ENCODE results near the gene SP4. TPM values are rescaled to one million over a fixed set of nuclear protein-coding genes. Genes with fewer than 3 reads are reported as not detected.

Gene SP4
- total RNA-seq, 1 donor from 2014 or later: 9.3 TPM

GRCh38 chr7:21507627-21508343 lies 79.9 kb downstream of the SP4 start:
- Mint-ChIP-seq H3K27me3 (ENCODE audit: unreplicated experiment) (no peaks in the 10 kb centered on the region), H3K4me1 (ENCODE audit: unreplicated experiment) (no peaks in the 10 kb centered on the region), H3K36me3 (ENCODE audit: low read depth, unreplicated experiment) (peaks cover 14% of the 10 kb centered on the region), H3K27ac (ENCODE audit: unreplicated experiment) (no peak overlapping the region), H3K9me3 (ENCODE audit: unreplicated experiment) (no peaks in the 10 kb centered on the region), H3K4me3 (ENCODE audit: unreplicated experiment) (no peak overlapping the region)
- DNase-seq (ENCODE audit: low spot score): peak; percentile 50
- TF ChIP-seq CTCF (IDR thresholded peaks at IDR 0.05; ENCODE audit: unreplicated experiment): peak; percentile 52

- Mint-ChIP-seq H3K9me3 (ENCODE audit: unreplicated experiment) (no peaks in the 10 kb centered on the region), H3K36me3 (ENCODE audit: low read depth, unreplicated experiment) (peaks cover 14% of the 10 kb centered on the region), H3K4me1 (ENCODE audit: unreplicated experiment) (no peaks in the 10 kb centered on the region), H3K4me3 (ENCODE audit: unreplicated experiment) (no peak overlapping the region), H3K27me3 (ENCODE audit: unreplicated experiment) (no peaks in the 10 kb centered on the region), H3K27ac (ENCODE audit: unreplicated experiment) (no peak overlapping the region)
- TF ChIP-seq CTCF (IDR thresholded peaks at IDR 0.05; ENCODE audit: unreplicated experiment): no peak
- no peak for DNase-seq (ENCODE audit: low spot score)
Measured at GRCh38 chr7:21508538-21508937, 80.7 kb downstream of the SP4 start.

GRCh38 chr7:21514062-21514461 lies 86.2 kb downstream of the SP4 start:
- no peak overlapping the region for H3K27ac Mint-ChIP-seq (ENCODE audit: unreplicated experiment)
- no peaks in the 10 kb centered on the region for H3K9me3 Mint-ChIP-seq (ENCODE audit: unreplicated experiment)
- H3K4me1 Mint-ChIP-seq (ENCODE audit: unreplicated experiment): no peaks in the 10 kb centered on the region
- DNase-seq (ENCODE audit: low spot score): no peak
- H3K36me3 Mint-ChIP-seq (ENCODE audit: low read depth, unreplicated experiment): peaks cover 3% of the 10 kb centered on the region
- no peak for TF ChIP-seq CTCF (IDR thresholded peaks at IDR 0.05; ENCODE audit: unreplicated experiment)
- H3K4me3 Mint-ChIP-seq (ENCODE audit: unreplicated experiment): no peak overlapping the region
- peaks cover 3% of the 10 kb centered on the region for H3K27me3 Mint-ChIP-seq (ENCODE audit: unreplicated experiment)

GRCh38 chr7:21524680-21525079 lies 96.8 kb downstream of the SP4 start:
- Mint-ChIP-seq H3K4me1 (ENCODE audit: unreplicated experiment) (no peaks in the 10 kb centered on the region), H3K4me3 (ENCODE audit: unreplicated experiment) (no peak overlapping the region), H3K27me3 (ENCODE audit: unreplicated experiment) (no peaks in the 10 kb centered on the region), H3K27ac (ENCODE audit: unreplicated experiment) (no peak overlapping the region), H3K9me3 (ENCODE audit: unreplicated experiment) (no peaks in the 10 kb centered on the region), H3K36me3 (ENCODE audit: low read depth, unreplicated experiment) (no peaks in the 10 kb centered on the region)
- no peak for DNase-seq (ENCODE audit: low spot score)
- TF ChIP-seq CTCF (IDR thresholded peaks at IDR 0.05; ENCODE audit: unreplicated experiment): no peak

GRCh38 chr7:21526007-21526406 lies 98.1 kb downstream of the SP4 start:
- H3K36me3 Mint-ChIP-seq (ENCODE audit: low read depth, unreplicated experiment): no peaks in the 10 kb centered on the region
- H3K4me1 Mint-ChIP-seq (ENCODE audit: unreplicated experiment): no peaks in the 10 kb centered on the region
- no peak overlapping the region for H3K27ac Mint-ChIP-seq (ENCODE audit: unreplicated experiment)
- H3K27me3 Mint-ChIP-seq (ENCODE audit: unreplicated experiment): no peaks in the 10 kb centered on the region
- H3K4me3 Mint-ChIP-seq (ENCODE audit: unreplicated experiment): no peak overlapping the region
- H3K9me3 Mint-ChIP-seq (ENCODE audit: unreplicated experiment): no peaks in the 10 kb centered on the region
- TF ChIP-seq CTCF (IDR thresholded peaks at IDR 0.05; ENCODE audit: unreplicated experiment): peak; percentile 26
- DNase-seq (ENCODE audit: low spot score): no peak

Measured in endothelial cell (in vitro differentiated cells).